Smooth muscle cell of the brain vasculature (primary cell): ENCODE measurements around the gene HSD17B14.
"Not testable (repeated sequence)": the region's sequence is repeated elsewhere in the genome, so short reads cannot be mapped to it uniquely, and the experiment has no call there.

ENCODE experiments used
- DNase-seq: peaks from one replicate; pipeline ENCODE4 v3.0.0-alpha.2; 2012; ENCODE audit warnings: low read depth, low spot score

Gene HSD17B14

DNA sequence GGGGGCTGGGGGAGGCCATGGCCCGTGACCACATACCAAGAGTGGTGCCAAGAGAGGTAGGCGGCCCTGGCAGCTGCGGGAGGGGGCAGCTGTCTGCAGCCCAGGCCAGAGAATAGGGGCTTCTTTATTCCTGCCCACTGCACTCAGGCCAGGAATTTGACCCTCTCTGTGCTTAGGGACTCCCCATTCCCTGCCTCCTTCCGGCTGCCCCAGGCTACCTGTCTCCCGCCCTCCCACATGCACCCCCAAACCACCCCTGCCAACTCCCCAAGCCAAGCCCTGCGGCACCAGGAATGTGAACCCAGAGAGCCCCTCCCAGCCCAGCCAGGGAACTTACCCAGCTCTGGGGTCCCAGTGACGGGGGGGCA lies 31.4 kb upstream of the HSD17B14 start:
- no peak for DNase-seq

DNA sequence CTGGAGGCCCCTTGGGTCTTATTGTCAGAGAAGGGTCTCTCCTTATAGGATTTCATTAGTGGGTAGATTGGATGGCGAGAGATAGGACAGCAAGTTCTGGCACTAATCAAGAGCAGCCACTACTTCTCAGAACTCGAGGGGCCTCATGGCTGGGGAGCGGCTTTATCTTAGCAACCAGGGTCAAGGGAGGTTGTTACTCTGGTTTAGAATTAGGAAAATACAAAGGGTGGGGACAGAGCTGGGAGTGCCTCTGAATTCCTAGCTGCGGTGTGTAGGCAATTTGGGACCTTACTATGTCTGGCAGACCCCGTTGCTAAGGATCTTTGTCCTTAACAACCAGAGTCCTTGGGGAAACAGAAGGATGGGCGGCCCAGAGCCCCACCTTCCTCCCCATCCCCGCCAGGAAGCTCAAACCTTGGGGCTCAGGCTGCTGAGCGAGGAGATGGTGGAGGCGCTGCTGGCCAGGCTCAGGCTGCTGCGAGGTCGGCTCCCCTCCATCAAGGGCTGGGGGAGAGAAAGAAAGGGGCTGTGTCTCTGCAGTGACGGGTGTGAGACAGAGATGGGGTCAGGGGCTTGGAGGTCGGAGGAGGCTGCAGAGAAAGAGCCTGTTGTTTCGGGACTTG lies 30.9 kb upstream of the HSD17B14 start:
- DNase-seq: no peak

DNA sequence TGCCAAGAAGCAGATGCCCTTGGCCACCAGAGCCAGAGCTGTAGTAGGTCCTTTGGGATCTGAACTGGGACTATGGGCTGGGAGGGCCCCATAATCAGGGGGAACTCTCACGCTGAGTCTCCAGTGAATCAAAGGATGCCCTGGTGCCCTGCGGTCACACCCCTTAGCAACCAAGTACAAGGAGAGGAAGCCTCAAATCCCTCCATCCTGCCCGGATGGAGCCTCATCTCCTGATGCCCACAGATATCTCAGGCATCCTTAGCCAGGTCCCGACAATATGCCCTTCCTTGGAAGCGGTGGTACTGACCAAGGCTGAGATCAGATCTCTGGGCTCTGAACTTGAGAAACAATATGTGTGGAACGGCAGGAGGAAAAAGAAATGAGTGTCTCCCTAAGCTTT lies 30.4 kb upstream of the HSD17B14 start:
- DNase-seq: no peak

DNA sequence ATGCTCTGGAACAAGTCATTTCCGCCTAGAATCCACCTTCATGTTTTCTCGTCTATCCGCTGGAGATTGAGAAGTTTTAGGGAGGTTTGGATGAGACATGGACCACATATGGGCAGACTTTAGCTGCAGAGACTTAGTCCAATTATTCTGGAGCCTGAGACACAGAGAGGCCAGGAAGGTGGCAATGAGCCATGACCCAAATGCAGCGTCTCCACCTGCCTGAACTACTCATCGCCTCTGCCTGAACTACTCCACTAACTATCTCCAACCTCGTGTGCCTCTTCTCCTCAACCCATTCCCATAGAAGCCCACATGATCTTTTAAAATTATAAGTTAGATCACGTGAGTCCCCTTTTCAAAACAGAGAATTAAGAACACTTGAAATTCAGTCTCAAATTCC lies 26.5 kb upstream of the HSD17B14 start:
- no peak for DNase-seq

DNA sequence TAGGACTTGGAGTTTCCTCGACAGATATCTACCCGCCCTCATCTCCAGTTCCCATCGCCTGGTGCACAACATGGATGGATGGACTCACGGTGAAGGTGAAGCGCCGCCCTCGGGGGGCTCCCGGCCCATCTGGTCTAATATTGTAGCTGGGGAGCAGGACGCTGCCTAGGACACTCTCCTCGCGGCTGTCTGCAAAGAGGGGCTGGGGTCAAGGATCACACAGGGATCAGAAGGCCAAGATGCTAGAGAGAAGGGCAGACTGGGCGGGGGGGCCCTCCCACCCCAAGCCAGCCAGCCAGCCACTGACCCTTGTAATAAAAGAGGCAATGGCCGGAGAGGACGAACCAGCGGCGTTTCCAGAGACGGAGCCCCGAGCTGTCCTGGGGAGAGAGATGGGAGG lies 25.0 kb upstream of the HSD17B14 start:
- no peak for DNase-seq

DNA sequence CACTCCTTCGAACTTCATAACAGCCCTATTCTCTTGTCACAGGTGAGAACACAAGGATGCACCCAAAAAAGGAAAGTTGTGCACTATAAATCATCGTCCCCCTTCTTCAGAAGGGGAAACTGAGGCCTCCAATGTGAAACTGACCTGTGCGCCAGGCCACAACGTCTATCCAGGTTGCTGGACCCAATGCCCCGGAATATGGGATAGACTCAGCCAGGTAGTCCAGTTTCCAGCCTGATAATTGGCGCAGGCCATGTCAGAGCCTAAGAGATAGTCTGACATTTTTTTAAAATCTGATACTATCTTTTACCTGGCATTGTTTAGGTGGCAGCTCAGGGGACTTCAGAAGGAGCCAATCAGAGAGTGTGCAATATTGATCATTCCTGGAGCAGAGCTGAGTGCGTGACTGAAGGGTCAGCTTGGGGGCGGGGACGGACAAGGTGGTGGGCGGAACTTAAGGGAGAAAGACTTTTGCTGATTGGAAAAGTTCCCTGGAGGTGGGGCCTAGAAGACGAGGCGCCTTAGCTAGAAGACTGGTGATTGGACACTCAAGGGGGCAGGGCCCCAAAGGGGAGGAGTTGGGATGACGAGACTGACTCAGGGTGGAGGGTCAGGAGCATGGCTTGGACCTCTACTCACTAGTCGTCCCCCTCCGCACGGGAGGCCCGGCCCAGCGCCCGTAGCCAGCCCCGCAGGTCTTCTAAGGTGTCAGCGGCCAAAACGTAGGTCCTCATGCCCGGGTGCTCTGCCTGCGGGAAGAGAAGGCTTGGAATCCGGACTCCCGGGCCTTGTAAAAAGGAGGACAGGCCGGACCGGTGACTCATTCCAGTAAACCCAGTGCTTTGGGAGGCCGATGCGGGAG lies 23.7 kb upstream of the HSD17B14 start:
- DNase-seq: no peak

DNA sequence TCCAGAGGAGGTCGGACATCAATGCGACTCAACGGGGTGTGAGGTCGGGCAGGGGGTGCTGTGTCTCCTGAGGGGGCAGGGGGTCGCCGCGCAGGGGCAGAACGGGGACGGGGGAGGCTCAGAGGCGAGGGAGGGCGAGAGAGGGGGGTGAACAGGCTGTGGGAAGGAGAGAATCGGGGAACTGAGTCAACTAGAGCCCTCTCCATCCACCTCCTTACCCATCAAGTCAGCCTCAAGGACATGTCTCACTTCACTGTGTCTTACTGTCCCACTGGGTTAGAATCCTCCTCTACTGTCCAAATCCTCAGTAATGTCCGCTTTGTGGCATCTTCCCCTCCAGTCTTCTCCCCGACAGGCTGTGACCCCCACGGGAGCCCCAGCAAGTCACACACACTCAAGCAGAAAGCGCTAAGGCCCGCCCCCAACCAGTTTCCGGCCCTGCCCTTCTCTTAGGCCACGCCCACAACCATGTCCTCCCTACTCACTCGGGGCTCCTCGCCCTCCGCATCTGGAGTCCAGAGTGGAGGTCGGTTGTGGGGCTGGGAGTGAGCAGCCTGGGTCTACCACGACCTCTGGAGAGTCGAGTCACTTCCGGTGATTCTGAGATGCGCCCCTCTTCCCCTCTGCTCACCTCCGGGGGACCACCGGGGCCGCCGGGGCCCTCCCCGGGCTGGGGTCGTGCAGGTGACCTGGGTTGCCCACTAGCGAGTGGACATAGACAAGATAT lies 22.9 kb upstream of the HSD17B14 start:
- no peak for DNase-seq

DNA sequence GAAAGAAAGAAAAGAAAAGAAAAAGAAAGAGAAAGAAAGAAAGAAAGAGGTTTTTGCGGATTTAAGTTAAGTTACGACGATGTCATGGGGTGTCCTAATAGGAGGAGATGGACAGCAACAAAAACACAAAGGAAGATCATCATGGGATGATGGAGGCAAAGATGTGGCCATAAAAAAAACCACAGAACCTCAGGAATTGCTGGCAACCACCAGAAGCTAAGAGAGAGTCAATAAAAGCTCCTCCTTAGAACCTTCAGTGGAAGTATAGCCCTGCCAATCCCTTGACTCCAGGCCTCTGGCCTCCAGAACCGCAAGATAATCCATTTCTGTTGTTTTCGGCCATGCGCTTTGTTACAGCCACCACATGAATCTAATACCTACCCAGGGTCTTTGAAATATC lies 20.6 kb upstream of the HSD17B14 start:
- DNase-seq: no peak

DNA sequence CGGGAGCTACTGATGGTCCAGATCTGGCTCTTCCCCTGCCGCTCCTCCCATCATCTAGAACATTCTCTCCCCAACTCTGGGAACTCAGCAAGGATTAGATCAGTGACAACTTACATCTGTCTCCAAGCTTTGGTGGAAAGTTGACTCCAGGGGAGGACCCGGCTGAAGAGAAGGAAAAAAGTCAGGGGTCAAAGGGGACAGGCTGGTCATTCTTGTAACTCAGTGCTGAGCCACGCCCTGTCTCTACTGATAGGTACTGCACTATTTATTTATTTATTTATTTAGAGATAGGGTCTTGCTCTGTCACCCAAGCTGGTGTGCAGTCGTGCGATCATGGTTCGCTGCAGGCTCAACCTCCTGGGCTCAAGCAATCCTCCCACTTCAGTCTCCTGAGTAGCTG lies 17.8 kb upstream of the HSD17B14 start:
- no peak for DNase-seq

DNA sequence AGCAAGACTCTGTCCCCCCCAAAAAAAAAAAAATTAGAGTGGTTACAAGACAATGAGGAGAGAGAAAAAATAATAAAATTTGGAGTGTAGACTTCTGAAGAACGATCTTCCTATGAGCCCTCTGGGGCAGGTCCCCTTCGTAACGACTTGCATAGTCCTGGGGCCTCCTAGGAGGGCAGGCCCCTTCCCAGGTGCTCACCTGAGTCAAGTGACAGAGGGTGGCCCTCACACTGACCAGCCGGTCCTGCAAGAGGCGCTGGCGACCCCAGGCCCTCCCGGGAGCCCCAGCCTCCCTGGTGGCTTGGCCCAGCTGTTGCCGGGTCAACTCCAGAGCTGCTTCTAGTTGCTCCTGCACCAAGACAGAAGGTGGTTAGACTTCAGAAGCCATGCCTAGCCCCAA lies 17.2 kb upstream of the HSD17B14 start:
- no peak for DNase-seq

DNA sequence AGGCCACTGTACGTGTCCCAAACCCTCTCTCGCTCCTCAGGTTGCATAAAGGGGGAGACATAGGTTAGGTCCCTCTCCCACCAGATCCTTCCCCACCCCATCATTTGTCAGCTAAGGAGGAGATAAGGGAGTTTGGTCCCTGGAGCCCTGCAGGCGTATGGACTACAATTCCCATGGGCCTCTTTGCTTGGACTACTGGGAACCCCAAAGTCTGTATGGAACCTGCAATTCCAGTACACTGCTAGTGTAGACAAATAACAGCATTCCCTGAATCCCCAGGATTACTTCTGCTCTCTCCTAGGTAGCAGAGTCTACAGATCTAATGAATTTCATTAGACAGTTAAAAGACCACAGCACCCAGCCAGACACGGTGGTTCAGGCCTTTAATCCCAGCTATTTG lies 16.0 kb upstream of the HSD17B14 start:
- DNase-seq: no peak

DNA sequence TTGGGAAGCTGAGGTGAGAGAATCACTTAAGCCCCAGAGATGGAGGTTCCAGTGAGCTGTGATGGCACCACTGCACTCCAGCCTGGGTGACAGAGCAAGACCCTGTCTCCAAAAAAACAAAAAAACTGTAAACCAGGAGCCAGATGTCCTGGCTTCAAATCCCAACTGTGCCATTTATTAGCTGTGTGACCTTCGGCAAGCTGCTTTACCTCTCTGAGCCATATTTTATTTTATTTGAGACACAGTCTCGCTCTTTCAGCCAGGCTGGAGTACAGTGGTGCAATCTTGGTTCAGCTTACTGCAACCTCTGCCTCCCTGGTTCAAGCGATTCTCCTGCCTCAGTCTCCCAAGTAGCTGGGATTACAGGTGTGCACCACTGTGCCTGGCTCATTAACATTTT lies 10.4 kb upstream of the HSD17B14 start:
- not testable (repeated sequence) for DNase-seq

DNA sequence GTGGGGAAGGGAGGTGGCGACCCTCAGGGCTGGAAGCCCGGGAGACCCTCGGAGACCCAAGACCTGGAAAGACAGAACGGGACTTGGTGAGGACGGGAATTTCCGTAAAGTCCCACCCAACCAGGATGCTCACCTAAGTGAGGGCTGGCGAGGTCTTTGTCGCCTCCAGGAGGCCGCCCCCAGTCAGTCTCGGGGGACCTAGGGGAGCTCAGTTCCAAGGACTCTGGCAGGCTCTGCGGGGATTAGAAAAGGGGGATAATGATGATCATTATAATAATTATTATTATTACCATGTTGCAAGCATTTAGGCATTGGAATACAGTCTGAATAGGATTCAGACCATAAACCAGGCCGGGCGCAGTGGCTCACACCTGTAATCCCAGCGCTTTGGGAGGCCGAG lies 9.1 kb upstream of the HSD17B14 start:
- DNase-seq: no peak

DNA sequence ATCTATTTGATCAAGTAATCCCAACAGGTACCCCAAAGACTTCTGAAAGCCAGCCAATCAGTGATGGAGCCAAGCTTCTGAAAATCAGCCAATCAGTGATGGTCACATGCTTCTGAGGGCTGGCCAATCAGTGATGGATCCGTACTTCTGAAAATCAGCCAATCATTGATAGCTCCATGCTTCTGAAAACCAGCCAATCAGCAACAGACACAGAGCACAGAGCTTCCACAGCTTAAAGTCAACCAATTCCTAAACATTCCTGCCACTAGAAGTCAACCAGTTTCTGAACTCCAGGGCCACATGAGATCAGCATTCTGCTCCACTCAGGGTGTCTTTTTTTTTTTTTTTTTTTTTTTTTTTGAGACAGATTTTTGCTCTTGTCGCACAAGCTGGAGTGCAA lies 8.2 kb upstream of the HSD17B14 start:
- DNase-seq: no peak

DNA sequence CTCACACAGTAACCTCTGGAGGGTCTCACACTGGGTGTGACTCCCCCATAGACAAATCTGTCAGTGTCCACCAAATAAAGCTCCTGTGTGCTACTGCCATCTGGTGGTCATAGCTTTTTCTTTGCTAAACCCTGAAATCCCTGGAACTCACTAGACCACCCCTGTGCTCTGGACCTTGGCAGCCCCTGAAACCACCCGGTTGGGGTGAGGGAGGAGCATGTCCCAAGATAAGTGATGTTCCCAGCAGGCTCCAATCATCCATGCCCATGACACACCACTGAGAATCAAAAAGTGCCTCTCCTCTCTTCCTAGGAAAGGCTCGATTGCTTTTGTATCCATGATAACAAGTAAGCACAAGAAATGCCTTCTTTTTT lies 6.5 kb upstream of the HSD17B14 start:
- no peak for DNase-seq

DNA sequence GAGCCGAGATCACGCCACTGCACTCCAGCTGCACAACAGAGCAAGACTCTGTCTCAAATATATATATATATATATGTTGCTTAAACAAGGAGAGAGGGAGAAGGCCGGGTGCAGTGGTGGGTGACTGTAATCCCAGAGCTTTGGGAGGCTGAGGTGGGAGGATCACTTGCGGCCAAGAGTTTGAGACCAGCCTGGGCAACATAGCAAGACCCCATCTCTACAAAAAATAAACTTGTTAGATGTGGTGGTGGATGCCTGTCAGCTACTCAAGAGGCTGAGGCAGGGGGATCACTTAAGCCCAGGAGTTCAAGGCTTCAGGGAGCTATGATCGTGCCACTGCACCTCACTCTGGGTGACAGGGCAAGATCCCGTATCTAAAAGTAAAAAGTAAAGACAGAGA lies 5.3 kb upstream of the HSD17B14 start:
- DNase-seq: no peak

DNA sequence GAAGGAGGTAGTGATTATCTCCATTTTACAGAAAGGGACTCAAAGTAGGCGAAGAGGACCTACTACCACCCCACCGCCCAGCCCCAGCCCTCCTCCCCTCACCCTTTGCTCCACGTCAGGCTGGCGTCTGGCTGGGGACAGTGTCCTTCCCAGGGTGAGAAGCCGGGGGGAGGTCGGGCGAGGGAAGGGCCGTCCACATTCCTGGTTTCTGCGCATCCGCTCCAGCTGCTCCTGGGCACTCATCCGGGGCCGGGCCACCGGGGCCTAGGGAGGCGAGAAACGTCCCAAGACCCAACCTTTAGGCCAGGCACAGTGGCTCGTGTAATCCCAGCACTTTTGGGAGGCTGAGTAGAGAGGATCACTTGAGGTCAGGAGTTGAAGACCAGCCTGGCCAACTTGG lies 4.8 kb upstream of the HSD17B14 start:
- no peak for DNase-seq

DNA sequence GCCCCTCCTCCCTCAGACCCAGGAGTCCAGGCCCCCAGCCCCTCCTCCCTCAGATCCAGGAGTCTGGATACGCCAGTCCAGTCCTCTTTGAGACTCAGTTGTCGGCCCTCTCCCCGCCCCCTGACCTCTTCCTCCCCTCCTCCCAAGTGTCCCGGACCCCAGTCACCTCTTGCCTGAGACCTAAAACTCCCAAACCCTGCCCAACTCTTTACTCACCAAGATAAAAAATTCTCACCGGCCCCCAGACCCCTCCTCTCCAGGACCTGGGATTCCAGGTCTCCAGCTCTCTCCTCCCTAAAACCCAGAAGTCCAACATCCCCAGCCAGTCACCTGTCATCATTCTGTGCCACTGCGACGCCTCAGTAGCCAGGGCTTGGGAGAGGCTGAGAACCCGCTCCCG lies 1.4 kb upstream of the HSD17B14 start:
- no peak for DNase-seq

DNA sequence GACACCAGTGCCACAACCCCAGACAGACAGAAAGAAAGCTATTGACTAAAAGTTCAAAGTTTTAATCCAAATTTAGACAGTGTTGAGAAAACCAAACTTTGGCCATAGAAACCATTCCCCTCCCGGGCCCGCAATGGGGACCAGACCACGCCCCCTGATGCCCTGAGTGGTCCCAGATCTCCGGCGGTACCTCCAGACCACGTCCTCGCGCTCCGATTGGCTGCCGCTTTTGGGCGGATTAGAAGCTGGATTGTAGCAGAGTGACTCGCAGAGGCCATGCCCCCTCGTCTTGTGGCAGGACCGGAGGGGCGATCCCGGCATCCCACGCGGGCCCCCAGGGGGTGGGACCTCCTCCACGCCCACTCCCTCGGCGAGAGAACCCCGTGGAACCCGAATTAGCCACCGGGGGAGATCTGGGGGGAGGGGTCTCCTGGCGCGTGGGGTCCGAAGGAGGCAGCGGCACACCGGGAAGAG lies 797 bp upstream of the HSD17B14 start:
- peak; percentile 59 for DNase-seq

DNA sequence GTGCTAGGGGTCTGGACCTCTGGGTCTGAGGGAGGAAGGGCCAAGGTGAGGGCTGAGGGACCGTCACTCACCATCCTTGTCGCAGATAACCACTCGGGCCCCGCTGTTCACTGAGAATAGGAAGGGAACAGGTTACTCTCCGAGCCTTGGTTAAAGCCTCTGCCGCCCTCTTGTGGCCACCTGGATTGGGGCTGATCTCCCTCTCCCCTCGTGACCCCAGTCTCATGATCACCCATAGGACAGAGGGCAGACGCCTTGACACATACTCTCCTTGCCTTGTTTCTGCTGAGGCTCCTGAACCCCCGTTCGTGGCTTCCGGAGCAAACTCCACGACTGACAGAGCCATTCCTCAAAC lies 580 bp downstream of the HSD17B14 start:
- DNase-seq: peak; percentile 44

DNA sequence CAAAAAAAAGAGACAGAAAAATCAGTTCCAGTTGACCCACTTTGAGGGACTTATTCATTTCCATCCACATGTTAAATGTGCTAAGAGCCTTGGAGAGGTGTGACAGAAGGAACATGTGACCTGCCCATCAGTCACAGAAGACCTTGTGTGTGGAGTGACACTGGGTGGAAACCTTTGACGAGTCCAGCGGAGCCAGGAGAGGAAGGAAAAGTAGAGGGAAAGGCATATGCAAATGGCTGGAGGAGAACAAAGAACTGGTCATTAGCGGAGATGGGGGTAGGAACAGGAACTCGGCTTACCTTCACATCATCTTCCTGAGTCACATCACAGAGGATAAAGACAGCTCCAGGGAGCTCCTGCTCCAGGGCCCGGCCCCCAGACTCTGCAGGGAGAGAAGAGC lies 2.3 kb downstream of the HSD17B14 start:
- no peak for DNase-seq

DNA sequence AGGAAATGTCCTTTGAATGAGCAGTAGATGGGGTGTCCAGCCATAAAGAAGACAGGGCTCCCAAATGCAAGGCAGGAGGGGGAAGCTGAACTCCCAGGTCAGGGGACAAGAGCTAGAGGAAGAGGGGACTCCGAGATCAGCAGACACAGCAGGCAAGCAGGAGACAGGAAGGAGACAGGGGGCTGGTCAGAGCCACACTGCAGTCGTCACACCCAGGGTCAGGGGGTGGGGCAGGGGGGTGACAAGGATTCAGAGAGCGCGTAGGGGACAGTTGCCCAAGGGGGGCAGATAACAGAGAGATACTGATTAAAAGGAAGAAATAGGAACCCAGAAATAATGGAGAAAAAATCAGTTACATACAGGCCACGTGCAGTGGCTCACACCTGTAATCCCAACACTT lies 3.2 kb downstream of the HSD17B14 start:
- DNase-seq: no peak

DNA sequence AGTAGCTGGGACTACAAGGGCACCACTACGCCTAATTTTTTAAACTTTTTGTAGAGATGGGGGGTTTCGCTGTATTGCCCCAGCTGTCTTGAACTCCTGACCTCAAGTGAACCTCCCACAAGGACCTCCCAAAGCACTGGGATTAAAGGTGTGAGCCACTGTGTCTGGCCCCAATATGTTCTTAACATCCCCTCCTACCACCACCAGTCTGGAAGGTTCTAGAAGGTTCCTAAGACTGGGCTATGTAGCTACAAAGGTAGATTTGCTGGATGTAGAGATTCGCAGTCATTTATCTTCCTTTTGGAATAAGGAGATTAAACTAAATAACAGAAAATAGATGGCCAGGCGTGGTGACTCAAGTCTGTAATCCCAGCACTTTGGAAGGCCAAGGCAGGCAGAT lies 5.3 kb downstream of the HSD17B14 start:
- no peak for DNase-seq
